OCI-LY1 (cell line): ENCODE data around the gene ST6GAL1.

ENCODE experiments used
- H2AFZ ChIP-seq: fragments of 200-600 bp; sonication (generic), shearing (Covaris generic); 2 replicates; pipeline ENCODE4 v1.6.0; 2014; ENCODE audit warnings: antibody characterized with exemption, mild to moderate bottlenecking, low read length
- H3F3A ChIP-seq: fragments of 200-600 bp; sonication (generic), shearing (Covaris generic); 2 replicates; pipeline ENCODE4 v1.6.0; 2014; ENCODE audit warnings: mild to moderate bottlenecking, antibody characterized with exemption, low read length, moderate library complexity; ENCODE audit not compliant: insufficient read depth
- H3K27ac ChIP-seq: fragments of 200-600 bp; sonication (generic); 2 replicates; pipeline ENCODE4 v1.5.1; 2014; ENCODE audit warnings: low read length, mixed run types, mild to moderate bottlenecking, low read depth; ENCODE audit not compliant: poor library complexity, severe bottlenecking
- H3K27me3 ChIP-seq: fragments of 200-600 bp; sonication (generic); 2 replicates; pipeline ENCODE4 v1.6.0; 2014; ENCODE audit warnings: antibody characterized with exemption, mild to moderate bottlenecking, low read length, moderate library complexity; ENCODE audit not compliant: insufficient read depth
- H3K36me3 ChIP-seq: fragments of 200-600 bp; sonication (generic); 2 replicates; pipeline ENCODE4 v1.6.1; 2014; ENCODE audit warnings: mild to moderate bottlenecking, antibody characterized with exemption, low read length, moderate library complexity, mixed read lengths; ENCODE audit not compliant: insufficient read depth
- H3K4me1 ChIP-seq: fragments of 200-600 bp; sonication (generic); 2 replicates; pipeline ENCODE4 v1.5.1; 2014; ENCODE audit warnings: mild to moderate bottlenecking, low read length, moderate library complexity; ENCODE audit not compliant: insufficient read depth, severe bottlenecking
- H3K4me2 ChIP-seq: fragments of 200-600 bp; sonication (generic), shearing (Covaris generic); 2 replicates; pipeline ENCODE4 v1.6.1; 2014; ENCODE audit warnings: low read length
- H3K4me3 ChIP-seq: fragments of 200-600 bp; sonication (generic); 2 replicates; pipeline ENCODE4 v1.5.1; 2014; ENCODE audit warnings: low read length, low read depth, mild to moderate bottlenecking, mixed read lengths; ENCODE audit not compliant: poor library complexity, severe bottlenecking
- H3K79me2 ChIP-seq: fragments of 200-600 bp; shearing (Covaris generic); 2 replicates; pipeline ENCODE4 v1.6.1; 2016; ENCODE audit warnings: mixed run types, low read length, mixed read lengths; ENCODE audit not compliant: insufficient read depth
- H3K9ac ChIP-seq: fragments of 200-600 bp; sonication (generic), shearing (Covaris generic); 2 replicates; pipeline ENCODE4 v1.6.1; 2014; ENCODE audit warnings: mild to moderate bottlenecking, low read length, mixed read lengths
- H3K9me2 ChIP-seq: fragments of 200-600 bp; sonication (generic), shearing (Covaris generic); 2 replicates; pipeline ENCODE4 v1.6.1; 2014; ENCODE audit warnings: low read depth, mild to moderate bottlenecking, low read length, mixed read lengths
- H3K9me3 ChIP-seq: fragments of 200-600 bp; shearing (Covaris generic); 2 replicates; pipeline ENCODE4 v1.6.1; 2014; ENCODE audit warnings: low read length, mixed read lengths
- H4K20me1 ChIP-seq: fragments of 200-600 bp; sonication (generic), shearing (Covaris generic); 2 replicates; pipeline ENCODE4 v1.6.0; 2016; ENCODE audit warnings: mild to moderate bottlenecking, low read length; ENCODE audit not compliant: insufficient read depth
- CTCF ChIP-seq: fragments of 200-600 bp; sonication (generic), shearing (Covaris generic); IDR thresholded peaks from 2 replicates; pipeline ENCODE4 v1.5.1; 2017; ENCODE audit warnings: mild to moderate bottlenecking, antibody characterized with exemption, low read length, moderate library complexity, mixed read lengths
- EZH2 ChIP-seq: fragments of 200-600 bp; sonication (generic), shearing (Covaris generic); IDR thresholded peaks from 2 replicates; pipeline ENCODE4 v1.8.0; 2017; ENCODE audit warnings: borderline replicate concordance, mixed run types, mild to moderate bottlenecking, antibody characterized with exemption, low read length, moderate library complexity, mixed read lengths

Gene ST6GAL1

GRCh38 chr3:186925826-186926225 is 4.5 kb upstream of the ST6GAL1 start:
- H3K27me3 ChIP-seq, result no peaks in the 10 kb centered on the region
- no peak for TF ChIP-seq EZH2
- no peak for TF ChIP-seq CTCF
- no peak overlapping the region for H3K27ac ChIP-seq
- no peak overlapping the region for H3K4me3 ChIP-seq
- no peaks in the 10 kb centered on the region for H3K9me2 ChIP-seq
- H3K36me3 ChIP-seq, result no peaks in the 10 kb centered on the region
- H3K79me2 ChIP-seq, result no peaks in the 10 kb centered on the region
- no peak overlapping the region for H2AFZ ChIP-seq
- no peaks in the 10 kb centered on the region for H4K20me1 ChIP-seq
- no peak overlapping the region for H3K9ac ChIP-seq
- no peaks in the 10 kb centered on the region for H3K9me3 ChIP-seq
- no peaks in the 10 kb centered on the region for H3F3A ChIP-seq
- H3K4me1 ChIP-seq, result peaks cover 6% of the 10 kb centered on the region
- H3K4me2 ChIP-seq, result no peak overlapping the region

GRCh38 chr3:186929186-186929585 is 1.1 kb upstream of the ST6GAL1 start:
- peaks cover 30% of the 10 kb centered on the region for H3K79me2 ChIP-seq
- H3K36me3 ChIP-seq, result peaks cover 26% of the 10 kb centered on the region
- H3K9me3 ChIP-seq, result no peaks in the 10 kb centered on the region
- no peaks in the 10 kb centered on the region for H3K27me3 ChIP-seq
- H3K9ac ChIP-seq, result no peak overlapping the region
- peaks cover 28% of the 10 kb centered on the region for H3K4me1 ChIP-seq
- H3K27ac ChIP-seq, result no peak overlapping the region
- no peak for TF ChIP-seq EZH2
- no peak for TF ChIP-seq CTCF
- H3F3A ChIP-seq, result no peaks in the 10 kb centered on the region
- no peak overlapping the region for H3K4me2 ChIP-seq
- H3K4me3 ChIP-seq, result no peak overlapping the region
- H2AFZ ChIP-seq, result no peak overlapping the region
- H3K9me2 ChIP-seq, result no peaks in the 10 kb centered on the region
- no peaks in the 10 kb centered on the region for H4K20me1 ChIP-seq

- peaks cover 29% of the 10 kb centered on the region for H3K4me1 ChIP-seq
- H4K20me1 ChIP-seq, result no peaks in the 10 kb centered on the region
- H3K27me3 ChIP-seq, result no peaks in the 10 kb centered on the region
- no peaks in the 10 kb centered on the region for H3K9me3 ChIP-seq
- H3K79me2 ChIP-seq, result peaks cover 32% of the 10 kb centered on the region
- peak overlapping the region; percentile 84; the same call in 1 of the 2 replicates for H3K9ac ChIP-seq
- H3K4me3 ChIP-seq, result peak overlapping the region; percentile 84
- H3F3A ChIP-seq, result no peaks in the 10 kb centered on the region
- H3K36me3 ChIP-seq, result peaks cover 29% of the 10 kb centered on the region
- H3K9me2 ChIP-seq, result no peaks in the 10 kb centered on the region
- H3K4me2 ChIP-seq, result peak overlapping the region; percentile 76
- H2AFZ ChIP-seq, result no peak overlapping the region
- TF ChIP-seq EZH2 (no peak), CTCF (no peak)
- H3K27ac ChIP-seq, result peak overlapping the region; percentile 87
These were observed 641 bp upstream of the ST6GAL1 start for GRCh38 chr3:186929685-186930084.
